Measurements from ENCODE around the gene USH2A.

The USH2A gene

DNA sequence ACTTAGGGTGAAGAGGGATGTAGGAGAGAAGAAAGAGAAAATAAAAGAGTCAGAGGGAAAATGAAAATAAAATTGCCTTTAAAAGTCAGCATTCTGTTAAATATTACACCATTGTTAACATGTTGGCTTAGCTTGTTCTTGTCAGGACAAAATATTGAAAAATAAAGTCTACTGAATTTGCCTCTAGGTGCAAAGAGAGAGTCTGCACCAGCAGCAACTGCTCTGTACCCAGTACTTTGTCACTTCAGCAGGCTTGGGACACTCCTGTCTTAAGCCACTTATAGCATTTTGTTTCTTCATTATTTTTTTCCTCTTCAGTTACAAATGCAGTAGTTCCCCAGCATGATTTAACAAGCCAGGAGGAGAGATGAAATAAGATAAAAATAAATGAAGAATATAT, 11.0 kb upstream of the USH2A start:
- H2AFZ ChIP-seq (ENCODE audit: low read length), result no peak overlapping the region
- H3K4me3 ChIP-seq (ENCODE audit: low read length), result no peak overlapping the region
- TF ChIP-seq EZH2phosphoT487 (IDR thresholded peaks at IDR 0.05; ENCODE audit: low read length), result no peak
- no peak for TF ChIP-seq CTCF (IDR thresholded peaks at IDR 0.05; ENCODE audit: low read length)
- no peaks in the 10 kb centered on the region for H3F3A ChIP-seq (ENCODE audit: insufficient read depth, low read length)
- no peak overlapping the region for H3K27ac ChIP-seq (ENCODE audit: low read length)
- H3K9me2 ChIP-seq (replicated peaks; ENCODE audit: insufficient read depth, low read length), result no peaks in the 10 kb centered on the region
- H3K36me3 ChIP-seq (replicated peaks; ENCODE audit: insufficient read depth, low read length), result no peaks in the 10 kb centered on the region
- H3K9ac ChIP-seq (ENCODE audit: low read length), result no peak overlapping the region
- no peaks in the 10 kb centered on the region for H3K9me3 ChIP-seq (replicated peaks; ENCODE audit: insufficient read depth, low read length)
- H3K27me3 ChIP-seq (replicated peaks; ENCODE audit: insufficient read depth, low read length), result no peaks in the 10 kb centered on the region
- H3K79me2 ChIP-seq (ENCODE audit: low read length), result no peaks in the 10 kb centered on the region
- H3K4me1 ChIP-seq (ENCODE audit: low read length), result no peaks in the 10 kb centered on the region
- no peak overlapping the region for H3K4me2 ChIP-seq (ENCODE audit: low read depth, low read length)
- no peak for DNase-seq
- H4K20me1 ChIP-seq (ENCODE audit: insufficient read depth, low read length), result no peaks in the 10 kb centered on the region

DNA sequence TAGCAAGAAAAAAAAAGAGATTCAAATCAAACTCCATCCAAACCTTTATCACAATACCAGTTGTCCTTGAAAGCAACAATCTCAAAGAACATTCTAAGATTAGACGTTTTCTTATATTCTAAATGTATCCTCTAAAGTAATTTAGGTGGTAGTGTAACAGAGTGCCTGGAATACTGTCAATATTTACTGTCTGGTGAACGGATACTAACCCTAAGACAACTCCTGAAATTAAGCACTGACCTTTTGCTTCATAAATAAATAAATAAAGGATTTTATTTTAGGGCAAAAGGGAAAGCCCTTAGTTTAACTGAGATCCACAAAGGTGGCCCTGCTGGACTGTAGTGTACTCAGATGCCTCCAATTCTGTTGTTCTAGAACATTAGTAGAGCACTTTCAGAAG, 9.9 kb upstream of the USH2A start:
- no peaks in the 10 kb centered on the region for H3K27me3 ChIP-seq (replicated peaks; ENCODE audit: insufficient read depth, low read length)
- H3K9ac ChIP-seq (ENCODE audit: low read length), result no peak overlapping the region
- H3K36me3 ChIP-seq (replicated peaks; ENCODE audit: insufficient read depth, low read length), result no peaks in the 10 kb centered on the region
- no peaks in the 10 kb centered on the region for H4K20me1 ChIP-seq (ENCODE audit: insufficient read depth, low read length)
- H3K4me2 ChIP-seq (ENCODE audit: low read depth, low read length), result no peak overlapping the region
- H3K4me3 ChIP-seq (ENCODE audit: low read length), result no peak overlapping the region
- no peak for DNase-seq
- no peak for TF ChIP-seq CTCF (IDR thresholded peaks at IDR 0.05; ENCODE audit: low read length)
- no peak for TF ChIP-seq EZH2 (optimal IDR thresholded peaks at IDR 0.05; ENCODE audit: low read depth, low read length)
- no peak for TF ChIP-seq EZH2phosphoT487 (IDR thresholded peaks at IDR 0.05; ENCODE audit: low read length)
- no peaks in the 10 kb centered on the region for H3K9me3 ChIP-seq (replicated peaks; ENCODE audit: insufficient read depth, low read length)
- no peaks in the 10 kb centered on the region for H3K4me1 ChIP-seq (ENCODE audit: low read length)
- no peak overlapping the region for H2AFZ ChIP-seq (ENCODE audit: low read length)
- H3K9me2 ChIP-seq (replicated peaks; ENCODE audit: insufficient read depth, low read length), result no peaks in the 10 kb centered on the region
- no peaks in the 10 kb centered on the region for H3F3A ChIP-seq (ENCODE audit: insufficient read depth, low read length)
- H3K27ac ChIP-seq (ENCODE audit: low read length), result no peak overlapping the region
- H3K79me2 ChIP-seq (ENCODE audit: low read length), result no peaks in the 10 kb centered on the region

- Histone ChIP-seq H3K4me1 (ENCODE audit: low read length) (no peaks in the 10 kb centered on the region), H3K4me3 (ENCODE audit: low read length) (no peak overlapping the region), H3K27me3 (replicated peaks; ENCODE audit: insufficient read depth, low read length) (no peaks in the 10 kb centered on the region), H3K4me2 (ENCODE audit: low read depth, low read length) (no peak overlapping the region), H3K27ac (ENCODE audit: low read length) (no peak overlapping the region), H2AFZ (ENCODE audit: low read length) (no peak overlapping the region), H3K9me2 (replicated peaks; ENCODE audit: insufficient read depth, low read length) (no peaks in the 10 kb centered on the region), H3F3A (ENCODE audit: insufficient read depth, low read length) (no peaks in the 10 kb centered on the region), H3K9ac (ENCODE audit: low read length) (no peak overlapping the region), H4K20me1 (ENCODE audit: insufficient read depth, low read length) (no peaks in the 10 kb centered on the region), H3K9me3 (replicated peaks; ENCODE audit: insufficient read depth, low read length) (no peaks in the 10 kb centered on the region), H3K36me3 (replicated peaks; ENCODE audit: insufficient read depth, low read length) (no peaks in the 10 kb centered on the region), H3K79me2 (ENCODE audit: low read length) (no peaks in the 10 kb centered on the region)
- no peak for TF ChIP-seq CTCF (IDR thresholded peaks at IDR 0.05; ENCODE audit: low read length)
- no peak for TF ChIP-seq EZH2 (optimal IDR thresholded peaks at IDR 0.05; ENCODE audit: low read depth, low read length)
- no peak for TF ChIP-seq EZH2phosphoT487 (IDR thresholded peaks at IDR 0.05; ENCODE audit: low read length)
- DNase-seq, result no peak
Observed at GRCh38 chr1:216430744-216431143, 7.5 kb upstream of the USH2A start.
